ENCODE data around the gene HEG1.

Gene HEG1

DNA sequence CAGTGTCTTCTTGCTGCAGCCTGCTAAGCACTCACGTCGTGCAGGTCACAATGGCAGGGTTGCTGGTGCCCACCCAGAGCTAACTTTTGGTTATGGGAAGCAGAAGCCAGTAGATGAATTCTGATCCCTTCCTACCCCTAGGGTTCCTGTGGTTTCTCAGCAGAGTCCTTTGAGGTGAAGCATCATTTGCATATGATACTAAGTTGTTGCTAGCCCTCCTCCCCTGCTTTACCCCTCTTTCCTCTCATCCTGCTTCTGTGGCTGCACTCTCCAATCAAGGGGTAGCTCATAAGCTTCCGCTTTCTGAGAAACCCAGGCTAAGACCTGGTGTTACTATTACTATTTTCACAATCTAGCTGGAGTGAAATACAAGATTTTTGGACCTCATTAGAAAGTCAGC lies 22.1 kb upstream of the HEG1 start:
- no peak for TF ChIP-seq TEAD4 (IDR thresholded peaks at IDR 0.05)
- no peak for TF ChIP-seq TCF12 (IDR thresholded peaks at IDR 0.05; ENCODE audit: low read depth)
- TF ChIP-seq RAD21 (IDR thresholded peaks at IDR 0.05; ENCODE audit: low read depth), result no peak
- TF ChIP-seq TAF1 (IDR thresholded peaks at IDR 0.05; ENCODE audit: low read depth), result no peak
- TF ChIP-seq, protein P1, sequence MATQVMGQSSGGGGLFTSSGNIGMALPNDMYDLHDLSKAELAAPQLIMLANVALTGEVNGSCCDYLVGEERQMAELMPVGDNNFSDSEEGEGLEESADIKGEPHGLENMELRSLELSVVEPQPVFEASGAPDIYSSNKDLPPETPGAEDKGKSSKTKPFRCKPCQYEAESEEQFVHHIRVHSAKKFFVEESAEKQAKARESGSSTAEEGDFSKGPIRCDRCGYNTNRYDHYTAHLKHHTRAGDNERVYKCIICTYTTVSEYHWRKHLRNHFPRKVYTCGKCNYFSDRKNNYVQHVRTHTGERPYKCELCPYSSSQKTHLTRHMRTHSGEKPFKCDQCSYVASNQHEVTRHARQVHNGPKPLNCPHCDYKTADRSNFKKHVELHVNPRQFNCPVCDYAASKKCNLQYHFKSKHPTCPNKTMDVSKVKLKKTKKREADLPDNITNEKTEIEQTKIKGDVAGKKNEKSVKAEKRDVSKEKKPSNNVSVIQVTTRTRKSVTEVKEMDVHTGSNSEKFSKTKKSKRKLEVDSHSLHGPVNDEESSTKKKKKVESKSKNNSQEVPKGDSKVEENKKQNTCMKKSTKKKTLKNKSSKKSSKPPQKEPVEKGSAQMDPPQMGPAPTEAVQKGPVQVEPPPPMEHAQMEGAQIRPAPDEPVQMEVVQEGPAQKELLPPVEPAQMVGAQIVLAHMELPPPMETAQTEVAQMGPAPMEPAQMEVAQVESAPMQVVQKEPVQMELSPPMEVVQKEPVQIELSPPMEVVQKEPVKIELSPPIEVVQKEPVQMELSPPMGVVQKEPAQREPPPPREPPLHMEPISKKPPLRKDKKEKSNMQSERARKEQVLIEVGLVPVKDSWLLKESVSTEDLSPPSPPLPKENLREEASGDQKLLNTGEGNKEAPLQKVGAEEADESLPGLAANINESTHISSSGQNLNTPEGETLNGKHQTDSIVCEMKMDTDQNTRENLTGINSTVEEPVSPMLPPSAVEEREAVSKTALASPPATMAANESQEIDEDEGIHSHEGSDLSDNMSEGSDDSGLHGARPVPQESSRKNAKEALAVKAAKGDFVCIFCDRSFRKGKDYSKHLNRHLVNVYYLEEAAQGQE (IDR thresholded peaks at IDR 0.05; ENCODE audit: low read depth), result no peak
- no peak for TF ChIP-seq ZBTB7A (IDR thresholded peaks at IDR 0.05; ENCODE audit: low read depth)

DNA sequence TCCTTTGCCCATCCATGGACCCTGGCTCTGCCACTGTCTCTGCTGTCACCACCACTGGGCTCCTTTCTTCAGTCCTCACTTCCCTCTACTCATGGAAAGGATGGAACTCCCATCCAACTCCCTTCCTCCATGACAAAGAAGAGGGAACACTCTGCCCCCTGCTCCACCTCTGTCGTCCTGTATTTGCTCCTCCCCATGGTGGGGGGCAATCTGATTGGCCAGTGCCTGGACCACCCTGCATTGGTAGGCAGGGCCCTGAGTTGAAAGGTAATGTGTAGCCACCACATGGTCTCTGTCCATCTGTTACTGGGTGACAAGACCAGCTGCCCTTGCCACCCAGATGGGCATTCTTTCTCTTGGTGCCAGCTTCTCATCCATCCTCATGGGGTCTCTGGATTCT lies 20.7 kb upstream of the HEG1 start:
- TF ChIP-seq TAF1 (IDR thresholded peaks at IDR 0.05; ENCODE audit: low read depth) (no peak), CEBPB (IDR thresholded peaks at IDR 0.05) (no peak), YY1 (IDR thresholded peaks at IDR 0.05; ENCODE audit: low read depth) (no peak), EGR1 (IDR thresholded peaks at IDR 0.05) (no peak), CREB1 (IDR thresholded peaks at IDR 0.05; ENCODE audit: low read depth) (no peak), ZBTB7A (IDR thresholded peaks at IDR 0.05; ENCODE audit: low read depth) (no peak), FOXM1 (IDR thresholded peaks at IDR 0.05; ENCODE audit: borderline replicate concordance, low read depth) (no peak), RAD21 (IDR thresholded peaks at IDR 0.05; ENCODE audit: low read depth) (no peak)
- TF ChIP-seq, protein P1 (IDR thresholded peaks at IDR 0.05; ENCODE audit: low read depth), result no peak
- TF ChIP-seq, protein P2, sequence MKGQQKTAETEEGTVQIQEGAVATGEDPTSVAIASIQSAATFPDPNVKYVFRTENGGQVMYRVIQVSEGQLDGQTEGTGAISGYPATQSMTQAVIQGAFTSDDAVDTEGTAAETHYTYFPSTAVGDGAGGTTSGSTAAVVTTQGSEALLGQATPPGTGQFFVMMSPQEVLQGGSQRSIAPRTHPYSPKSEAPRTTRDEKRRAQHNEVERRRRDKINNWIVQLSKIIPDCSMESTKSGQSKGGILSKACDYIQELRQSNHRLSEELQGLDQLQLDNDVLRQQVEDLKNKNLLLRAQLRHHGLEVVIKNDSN (IDR thresholded peaks at IDR 0.05), result no peak

DNA sequence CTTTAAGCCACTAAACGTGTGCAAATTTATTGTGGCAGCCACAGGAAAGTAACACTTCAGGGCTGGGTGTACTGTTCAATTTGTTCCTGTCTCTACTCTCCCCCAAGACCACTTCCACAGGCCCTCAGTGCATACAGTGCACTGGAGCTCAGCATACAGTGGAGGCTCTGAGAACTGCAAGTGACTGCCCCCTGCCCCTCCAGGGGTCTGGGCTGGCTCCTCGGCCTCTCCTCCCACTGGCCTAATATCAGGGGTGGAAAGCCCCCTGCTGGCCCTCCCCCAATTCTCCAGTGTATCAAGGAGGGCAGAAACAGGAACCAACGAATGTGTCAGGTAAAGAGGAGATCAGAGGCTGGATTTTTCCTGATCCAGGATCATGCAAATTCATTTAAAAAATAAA lies 19.9 kb upstream of the HEG1 start:
- TF ChIP-seq FOXM1 (IDR thresholded peaks at IDR 0.05; ENCODE audit: borderline replicate concordance, low read depth) (no peak), CEBPB (IDR thresholded peaks at IDR 0.05) (no peak), NFIC (IDR thresholded peaks at IDR 0.05) (no peak), YY1 (IDR thresholded peaks at IDR 0.05; ENCODE audit: low read depth) (no peak), TCF12 (IDR thresholded peaks at IDR 0.05; ENCODE audit: low read depth) (no peak)
- TF ChIP-seq, protein P3, sequence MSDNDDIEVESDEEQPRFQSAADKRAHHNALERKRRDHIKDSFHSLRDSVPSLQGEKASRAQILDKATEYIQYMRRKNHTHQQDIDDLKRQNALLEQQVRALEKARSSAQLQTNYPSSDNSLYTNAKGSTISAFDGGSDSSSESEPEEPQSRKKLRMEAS (IDR thresholded peaks at IDR 0.05), result no peak

DNA sequence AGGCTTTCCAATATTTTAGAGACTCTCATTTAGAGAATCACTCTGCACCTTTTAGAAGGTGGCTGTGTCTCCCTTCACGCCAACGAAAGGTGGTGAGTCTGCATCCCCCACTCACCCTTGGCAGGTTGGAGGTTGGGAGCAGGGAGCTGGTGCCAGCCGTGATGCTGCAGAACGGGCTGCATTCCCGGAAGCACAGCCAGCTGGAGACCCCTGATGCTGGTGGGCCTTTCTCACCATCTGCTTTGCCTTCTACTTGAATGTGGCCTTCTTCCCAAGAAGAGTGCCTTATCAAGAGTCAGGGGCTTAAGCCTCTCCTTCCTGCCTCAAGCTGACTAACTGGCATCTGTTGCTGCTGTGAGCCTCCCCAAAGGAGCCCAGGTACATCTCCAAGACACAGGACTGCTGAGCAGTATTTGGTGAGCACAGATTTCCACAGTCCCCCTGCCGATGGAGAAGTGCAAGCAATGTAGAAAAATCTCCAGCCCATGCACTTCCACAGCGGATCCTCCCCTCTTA lies 17.7 kb upstream of the HEG1 start:
- no peak for TF ChIP-seq NFIC (IDR thresholded peaks at IDR 0.05)
- no peak for TF ChIP-seq TCF12 (IDR thresholded peaks at IDR 0.05; ENCODE audit: low read depth)
- no peak for TF ChIP-seq CREB1 (IDR thresholded peaks at IDR 0.05; ENCODE audit: low read depth)

DNA sequence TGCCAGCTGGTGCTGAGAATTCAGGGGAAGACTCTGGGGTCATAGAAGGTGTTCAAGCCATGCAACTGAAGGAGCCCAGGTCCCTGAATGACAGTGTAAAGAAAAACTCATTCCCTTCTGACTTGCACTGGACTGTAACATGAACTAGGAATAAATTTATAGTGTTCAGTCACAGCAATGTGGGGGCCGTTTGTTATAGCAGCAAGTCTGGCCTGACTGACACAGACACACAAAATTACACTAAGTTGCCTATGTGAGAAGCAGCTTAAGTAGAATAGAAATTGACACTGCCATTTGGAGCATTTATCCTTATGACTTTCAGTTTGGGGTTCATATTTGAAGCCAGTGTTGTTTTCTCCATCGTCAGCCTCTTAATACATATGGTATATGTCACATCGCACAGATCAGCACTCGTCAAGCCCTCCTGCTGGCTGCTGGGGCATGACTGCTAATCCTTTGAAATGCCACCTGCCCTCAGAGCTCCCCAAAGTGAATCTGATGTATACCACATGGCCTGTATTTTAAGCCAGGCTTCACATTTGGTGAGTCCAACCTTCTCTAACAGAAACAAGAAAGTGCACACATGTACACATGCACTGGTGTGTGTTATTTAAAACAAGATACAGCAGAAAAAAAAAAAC lies 17.1 kb upstream of the HEG1 start:
- TF ChIP-seq EP300 (IDR thresholded peaks at IDR 0.05; ENCODE audit: borderline replicate concordance) (no peak), NFIC (IDR thresholded peaks at IDR 0.05) (no peak), CEBPB (IDR thresholded peaks at IDR 0.05) (no peak)

DNA sequence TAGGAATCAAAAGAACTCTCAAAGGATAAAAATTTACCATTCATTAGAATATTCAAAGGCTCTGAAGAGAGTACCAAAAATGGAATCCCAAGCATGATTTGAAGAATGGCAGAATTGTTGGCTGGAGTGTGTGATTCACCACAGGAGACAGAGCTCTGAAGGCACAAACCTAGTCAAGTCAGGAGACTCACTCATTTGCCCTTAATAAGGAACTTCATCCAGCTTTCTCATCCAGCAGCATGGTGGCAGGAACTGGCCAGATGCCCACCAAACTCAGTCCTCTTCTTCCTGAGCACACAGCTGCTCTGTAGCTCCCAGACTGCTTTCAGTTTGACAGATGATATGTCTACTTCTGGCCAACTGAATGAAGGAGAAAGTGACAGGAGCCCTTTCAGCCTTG lies 16.5 kb upstream of the HEG1 start:
- TF ChIP-seq TEAD4 (IDR thresholded peaks at IDR 0.05) (no peak), RAD21 (IDR thresholded peaks at IDR 0.05; ENCODE audit: low read depth) (no peak), CREB1 (IDR thresholded peaks at IDR 0.05; ENCODE audit: low read depth) (no peak), CEBPB (IDR thresholded peaks at IDR 0.05) (no peak), NFIC (IDR thresholded peaks at IDR 0.05) (no peak), EP300 (IDR thresholded peaks at IDR 0.05; ENCODE audit: borderline replicate concordance) (no peak), TAF1 (IDR thresholded peaks at IDR 0.05; ENCODE audit: low read depth) (no peak), ZBTB7A (IDR thresholded peaks at IDR 0.05; ENCODE audit: low read depth) (no peak)
- TF ChIP-seq, protein P3 (IDR thresholded peaks at IDR 0.05), result no peak
- TF ChIP-seq, protein P2 (IDR thresholded peaks at IDR 0.05), result no peak
